GM18517 (cell line): Measurements from ENCODE around the gene ZNF280A.
"Not testable (repeated sequence)": the region's sequence is repeated elsewhere in the genome, so short reads cannot be mapped to it uniquely, and the experiment has no call there.

Experiments
- ATAC-seq: cut with Tn5 transposase; IDR thresholded peaks from one replicate; pipeline ENCODE4 v1.9.1; 2021; ENCODE audit warnings: mild to moderate bottlenecking, moderate library complexity; ENCODE audit not compliant: unreplicated experiment

The ZNF280A gene

GRCh38 chr22:22478470-22478869 lies 41.6 kb downstream of the ZNF280A start:
- no peak for ATAC-seq

- ATAC-seq, result no peak
Observed at GRCh38 chr22:22474733-22475132, 45.3 kb downstream of the ZNF280A start.

- not testable (repeated sequence) for ATAC-seq
Observed at GRCh38 chr22:22471104-22471503, 49.0 kb downstream of the ZNF280A start.

GRCh38 chr22:22469527-22469926 lies 50.5 kb downstream of the ZNF280A start:
- ATAC-seq, result no peak

GRCh38 chr22:22468794-22469469 lies 51.1 kb downstream of the ZNF280A start:
- not testable (repeated sequence) for ATAC-seq

- ATAC-seq, result no peak
Observed at GRCh38 chr22:22467112-22467511, 53.0 kb downstream of the ZNF280A start.

GRCh38 chr22:22465782-22466181 lies 54.3 kb downstream of the ZNF280A start:
- no peak for ATAC-seq

GRCh38 chr22:22465094-22465602 lies 54.9 kb downstream of the ZNF280A start:
- no peak for ATAC-seq

- no peak for ATAC-seq
Observed at GRCh38 chr22:22464541-22465054, 55.5 kb downstream of the ZNF280A start.

- no peak for ATAC-seq
Observed at GRCh38 chr22:22463855-22464540, 56.1 kb downstream of the ZNF280A start.
